Endodermal cell (in vitro differentiated cells): ENCODE data around the gene DMRT3. TPM values are rescaled to one million over a fixed set of nuclear protein-coding genes. Genes with fewer than 3 reads are reported as not detected.
"Not testable (repeated sequence)": the region's sequence is repeated elsewhere in the genome, so short reads cannot be mapped to it uniquely, and the experiment has no call there.

Experiments
- DNase-seq: peaks from one replicate; pipeline ENCODE4 v3.0.0-alpha.2; 2017
- H3K27ac ChIP-seq: 2 replicates; pipeline ENCODE4 v1.5.1; 2013; ENCODE audit warnings: mild to moderate bottlenecking, low read depth, low read length, moderate library complexity
- H3K27me3 ChIP-seq: 2 replicates; pipeline ENCODE4 v1.6.1; 2013; ENCODE audit warnings: mild to moderate bottlenecking, low read length, moderate library complexity; ENCODE audit not compliant: insufficient read depth, control insufficient read depth, poor library complexity, severe bottlenecking
- H3K36me3 ChIP-seq: 2 replicates; pipeline ENCODE4 v1.7.0; 2013; ENCODE audit warnings: mild to moderate bottlenecking, low read length, moderate library complexity; ENCODE audit not compliant: control insufficient read depth, insufficient read depth
- H3K4me1 ChIP-seq: one replicate; pipeline ENCODE4 v1.7.0; 2013; ENCODE audit warnings: low read length; ENCODE audit not compliant: control insufficient read depth, insufficient read depth
- H3K4me3 ChIP-seq: 2 replicates; pipeline ENCODE4 v1.5.1; 2013; ENCODE audit warnings: mild to moderate bottlenecking, low read length, moderate library complexity
- H3K9ac ChIP-seq: 2 replicates; pipeline ENCODE4 v1.6.1; 2013; ENCODE audit warnings: mild to moderate bottlenecking, low read length, moderate library complexity; ENCODE audit not compliant: poor library complexity, severe bottlenecking; ENCODE audit errors: extremely low read depth
- H3K9me3 ChIP-seq: 2 replicates; pipeline ENCODE4 v1.6.1; 2013; ENCODE audit warnings: mild to moderate bottlenecking, low read length, moderate library complexity; ENCODE audit not compliant: control insufficient read depth
- H3K27ac Mint-ChIP-seq: 2 replicates; pipeline ENCODE4 v1.8.0; 2020; ENCODE audit warnings: mixed read lengths
- H3K27me3 Mint-ChIP-seq: 2 replicates; pipeline ENCODE4 v1.8.0; 2021; ENCODE audit warnings: mild to moderate bottlenecking, mixed read lengths; ENCODE audit not compliant: insufficient read depth
- H3K36me3 Mint-ChIP-seq: 2 replicates; pipeline ENCODE4 v1.8.0; 2020; ENCODE audit warnings: low read depth, mixed read lengths
- H3K4me1 Mint-ChIP-seq: 2 replicates; pipeline ENCODE4 v1.8.0; 2020; ENCODE audit warnings: mixed read lengths
- H3K4me3 Mint-ChIP-seq: 2 replicates; pipeline ENCODE4 v1.8.0; 2020; ENCODE audit warnings: mild to moderate bottlenecking, moderate library complexity, mixed read lengths
- H3K9me3 Mint-ChIP-seq: 2 replicates; pipeline ENCODE4 v1.8.0; 2020; ENCODE audit warnings: mild to moderate bottlenecking, mixed read lengths
- WGBS, 2 experiments: methylation state at CpG; one replicate each; pipeline versions ENCODE4 v1.1.5 to v1.1.7; 2013; ENCODE audit warnings: missing lambda C conversion rate in 2 of 2, mixed read lengths in 1 of 2; ENCODE audit not compliant: insufficient coverage in 1 of 2, insufficient read length in 1 of 2; 5-methylcytosine and 5-hydroxymethylcytosine counted together
- total RNA-seq, 2 donors: library from RNA; stranded (reverse); fragmentation: NEBNext Ultra II Directional in 1 of 2; extraction: Animal tissue kit (Norgen Biotek cat#: 25700) in 1 of 2; gene quantifications; 2 replicates in 1 of 2; 3 replicates in 1 of 2; pipeline ENCODE4 v1.2.1, GENCODE V29; 2021
- TF ChIP-seq, protein P1 (sequence below): fragments of 200-600 bp; sonication (generic); conservative IDR thresholded peaks from 2 replicates; pipeline ENCODE4 v1.5.0; 2021; ENCODE audit warnings: antibody characterized with exemption, mild to moderate bottlenecking

DMRT3 gene
- total RNA-seq, 2 donors from 2014 or later, result not detected

DNA sequence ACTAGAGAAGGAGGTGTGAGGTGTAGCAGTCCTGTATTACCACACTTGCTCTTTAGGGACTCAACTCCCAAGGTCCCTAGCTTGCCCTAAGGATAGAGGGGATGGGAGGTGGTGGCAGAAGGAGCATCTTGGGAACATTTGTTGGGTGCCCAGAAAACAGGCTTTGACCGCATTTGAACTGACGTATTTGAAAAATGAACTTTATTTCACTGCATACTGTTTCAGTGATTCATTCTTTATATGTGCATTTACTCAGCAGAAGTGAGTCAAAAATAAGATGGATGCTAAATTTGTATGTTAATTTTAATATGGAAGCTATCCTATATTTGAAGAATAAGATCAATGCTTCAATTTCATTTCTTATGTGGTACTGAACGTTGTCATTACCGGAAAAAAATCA is 18.7 kb downstream of the DMRT3 start:
- H3K4me1 Mint-ChIP-seq, result no peaks in the 10 kb centered on the region
- WGBS, 2 experiments, result 92 to 93% methylated on average over 4 of the region's 4 CpGs
- Histone ChIP-seq H3K27ac (no peak overlapping the region), H3K27me3 (peaks cover 20% of the 10 kb centered on the region), H3K4me1 (no peaks in the 10 kb centered on the region), H3K9ac (no peak overlapping the region), H3K36me3 (no peaks in the 10 kb centered on the region), H3K9me3 (peaks cover 23% of the 10 kb centered on the region), H3K4me3 (no peak overlapping the region)
- H3K27ac Mint-ChIP-seq, result no peak overlapping the region
- peaks cover 57% of the 10 kb centered on the region for H3K27me3 Mint-ChIP-seq
- DNase-seq, result no peak
- no peak overlapping the region for H3K4me3 Mint-ChIP-seq
- TF ChIP-seq, protein P1, sequence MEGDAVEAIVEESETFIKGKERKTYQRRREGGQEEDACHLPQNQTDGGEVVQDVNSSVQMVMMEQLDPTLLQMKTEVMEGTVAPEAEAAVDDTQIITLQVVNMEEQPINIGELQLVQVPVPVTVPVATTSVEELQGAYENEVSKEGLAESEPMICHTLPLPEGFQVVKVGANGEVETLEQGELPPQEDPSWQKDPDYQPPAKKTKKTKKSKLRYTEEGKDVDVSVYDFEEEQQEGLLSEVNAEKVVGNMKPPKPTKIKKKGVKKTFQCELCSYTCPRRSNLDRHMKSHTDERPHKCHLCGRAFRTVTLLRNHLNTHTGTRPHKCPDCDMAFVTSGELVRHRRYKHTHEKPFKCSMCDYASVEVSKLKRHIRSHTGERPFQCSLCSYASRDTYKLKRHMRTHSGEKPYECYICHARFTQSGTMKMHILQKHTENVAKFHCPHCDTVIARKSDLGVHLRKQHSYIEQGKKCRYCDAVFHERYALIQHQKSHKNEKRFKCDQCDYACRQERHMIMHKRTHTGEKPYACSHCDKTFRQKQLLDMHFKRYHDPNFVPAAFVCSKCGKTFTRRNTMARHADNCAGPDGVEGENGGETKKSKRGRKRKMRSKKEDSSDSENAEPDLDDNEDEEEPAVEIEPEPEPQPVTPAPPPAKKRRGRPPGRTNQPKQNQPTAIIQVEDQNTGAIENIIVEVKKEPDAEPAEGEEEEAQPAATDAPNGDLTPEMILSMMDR, result no peak
- H3K36me3 Mint-ChIP-seq, result no peaks in the 10 kb centered on the region
- peaks cover 26% of the 10 kb centered on the region for H3K9me3 Mint-ChIP-seq

DNA sequence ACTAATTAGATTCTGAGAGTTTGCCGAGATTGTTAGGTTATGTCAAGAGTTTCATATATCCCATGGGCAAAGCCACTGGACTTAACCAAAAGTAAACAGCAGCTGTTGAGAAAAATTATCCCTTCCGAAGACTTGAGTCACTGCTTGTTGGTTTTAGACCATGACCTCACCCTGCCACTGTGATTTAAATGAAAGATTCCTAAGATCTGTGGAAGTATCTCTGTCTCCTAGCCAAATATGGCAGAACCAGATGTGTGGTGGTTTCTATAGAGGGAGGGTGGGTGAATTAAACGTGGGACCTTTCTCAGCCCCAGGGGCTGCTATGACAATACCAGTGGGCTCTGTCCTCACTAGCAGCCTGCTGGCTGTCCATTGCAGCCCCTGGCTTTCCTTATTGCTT is 19.3 kb downstream of the DMRT3 start:
- TF ChIP-seq, protein P1, result no peak
- Mint-ChIP-seq H3K4me1 (no peaks in the 10 kb centered on the region), H3K27me3 (peaks cover 51% of the 10 kb centered on the region), H3K36me3 (no peaks in the 10 kb centered on the region), H3K4me3 (no peak overlapping the region), H3K27ac (no peak overlapping the region), H3K9me3 (peaks cover 27% of the 10 kb centered on the region)
- WGBS, 2 experiments, result 73 to 86% methylated on average over 1 to 3 of the region's 3 CpGs
- Histone ChIP-seq H3K9me3 (peaks cover 26% of the 10 kb centered on the region), H3K4me3 (no peak overlapping the region), H3K4me1 (no peaks in the 10 kb centered on the region), H3K36me3 (no peaks in the 10 kb centered on the region), H3K9ac (no peak overlapping the region), H3K27ac (no peak overlapping the region), H3K27me3 (peaks cover 17% of the 10 kb centered on the region)
- no peak for DNase-seq

DNA sequence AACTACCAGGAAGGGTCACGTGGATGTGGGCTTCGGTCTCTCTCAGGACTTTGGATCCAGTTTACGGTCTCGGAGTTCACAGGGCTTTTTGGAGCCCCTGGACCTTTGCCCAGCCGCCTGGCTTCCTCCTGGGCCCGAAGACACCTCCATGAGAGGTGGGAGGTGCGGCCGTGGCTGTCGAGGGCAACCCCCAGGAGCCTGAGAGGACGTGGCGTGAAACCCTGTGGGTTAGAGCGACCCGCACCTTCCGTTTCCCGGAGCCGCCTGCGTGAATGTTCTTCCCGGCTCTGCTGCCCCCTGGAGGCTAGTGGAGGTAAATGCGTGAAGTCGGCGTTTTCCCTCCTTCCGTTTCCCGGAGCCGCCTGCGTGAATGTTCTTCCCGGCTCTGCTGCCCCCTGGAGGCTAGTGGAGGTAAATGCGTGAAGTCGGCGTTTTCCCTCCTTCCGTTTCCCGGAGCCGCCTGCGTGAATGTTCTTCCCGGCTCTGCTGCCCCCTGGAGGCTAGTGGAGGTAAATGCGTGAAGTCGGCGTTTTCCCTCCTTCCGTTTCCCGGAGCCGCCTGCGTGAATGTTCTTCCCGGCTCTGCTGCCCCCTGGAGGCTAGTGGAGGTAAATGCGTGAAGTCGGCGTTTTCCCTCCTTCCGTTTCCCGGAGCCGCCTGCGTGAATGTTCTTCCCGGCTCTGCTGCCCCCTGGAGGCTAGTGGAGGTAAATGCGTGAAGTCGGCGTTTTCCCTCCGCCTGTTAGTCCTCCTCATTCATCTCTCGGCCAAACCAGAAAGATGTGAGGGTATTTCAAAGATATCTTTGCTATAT is 22.1 kb downstream of the DMRT3 start:
- Mint-ChIP-seq H3K9me3 (peaks cover 27% of the 10 kb centered on the region), H3K27me3 (peaks cover 29% of the 10 kb centered on the region)
- not testable (repeated sequence) for H3K27ac ChIP-seq, H3K9ac ChIP-seq, H3K4me1 Mint-ChIP-seq, H3K4me3 Mint-ChIP-seq, H3K4me1 ChIP-seq, H3K36me3 Mint-ChIP-seq, H3K36me3 ChIP-seq, H3K27me3 ChIP-seq, H3K27ac Mint-ChIP-seq, DNase-seq
- WGBS, 2 experiments, result 93 to 98% methylated on average over 8 to 24 of the region's 55 CpGs
- Histone ChIP-seq H3K9me3 (peaks cover 26% of the 10 kb centered on the region), H3K4me3 (peak overlapping the region; percentile 63)
- TF ChIP-seq, protein P1, result peak; percentile 74
